H1 (cell line): ENCODE data around the gene RARB. TPM values are rescaled to one million over a fixed set of nuclear protein-coding genes. Genes with fewer than 3 reads are reported as not detected.

ENCODE experiments used
- CTCF ChIA-PET: fragments of 300-600 bp; sonication (Branson Sonifier 250); formaldehyde crosslinking; loops from one replicate; lab custom pipeline; 2021; ENCODE audit not compliant: partially characterized antibody; lab: Charles Lee
- POLR2A ChIA-PET: fragments of 300-600 bp; sonication (Branson Sonifier 250); formaldehyde crosslinking; loops from one replicate; lab custom pipeline; 2021; ENCODE audit warnings: inconsistent platforms; ENCODE audit not compliant: partially characterized antibody; lab: Charles Lee
- DNase-seq, 2 experiments: peaks; one replicate each; pipeline versions ENCODE4 v3.0.0 to v3.0.0-alpha.2; 2010 to 2022; ENCODE audit warnings: low spot score in 2 of 2, low read depth in 1 of 2, mixed read lengths in 1 of 2
- FAIRE-seq: peaks from 2 replicates; lab custom pipeline; 2011; peaks lifted over from hg19 to GRCh38; lab: Jason Lieb, UNC
- H2AFZ ChIP-seq: 2 replicates; pipeline ENCODE4 v1.8.1; 2012; ENCODE audit warnings: low read length, inconsistent platforms
- H2AK5ac ChIP-seq: 2 replicates; pipeline ENCODE4 v1.6.1; 2013; ENCODE audit warnings: low read depth, low read length
- H2BK120ac ChIP-seq: replicated peaks from 2 replicates; pipeline ENCODE3; 2013; ENCODE audit warnings: low read depth, low read length, inconsistent platforms
- H2BK12ac ChIP-seq: 2 replicates; pipeline ENCODE4 v1.6.1; 2013; ENCODE audit warnings: low read depth, low read length
- H2BK15ac ChIP-seq: 2 replicates; pipeline ENCODE4 v1.6.1; 2013; ENCODE audit warnings: low read length
- H2BK20ac ChIP-seq: 2 replicates; pipeline ENCODE4 v1.6.1; 2013; ENCODE audit warnings: low read length
- H2BK5ac ChIP-seq: 2 replicates; pipeline ENCODE4 v1.6.1; 2013; ENCODE audit warnings: low read depth, low read length
- H3K14ac ChIP-seq: 2 replicates; pipeline ENCODE4 v1.6.1; 2013; ENCODE audit warnings: inconsistent platforms; ENCODE audit not compliant: insufficient read length
- H3K18ac ChIP-seq: 2 replicates; pipeline ENCODE4 v1.6.1; 2013; ENCODE audit warnings: low read length; ENCODE audit errors: extremely low read depth
- H3K23ac ChIP-seq: 2 replicates; pipeline ENCODE4 v1.6.1; 2013; ENCODE audit warnings: inconsistent platforms; ENCODE audit not compliant: insufficient read length
- H3K23me2 ChIP-seq: 2 replicates; pipeline ENCODE4 v1.6.1; 2013; ENCODE audit warnings: low read depth, low read length
- H3K27ac ChIP-seq: 2 replicates; pipeline ENCODE4 v1.6.1; 2011; ENCODE audit warnings: low read depth, low read length, inconsistent platforms
- H3K27me3 ChIP-seq, 4 experiments: replicated peaks in 1 of 4; 1 replicate in 1 of 4; 2 replicates in 3 of 4; pipeline versions ENCODE4 v1.6.1 to v1.8.1; 2011 to 2013; ENCODE audit warnings: low read length in 3 of 4, mild to moderate bottlenecking in 3 of 4, inconsistent platforms in 2 of 4, mixed read lengths in 2 of 4, moderate library complexity in 1 of 4; ENCODE audit not compliant: control insufficient read depth in 3 of 4, insufficient read depth in 3 of 4; ENCODE audit errors: extremely low read depth in 1 of 4
- H3K36me3 ChIP-seq, 4 experiments: 2 replicates each; pipeline versions ENCODE4 v1.6.1 to v1.8.1; 2011 to 2013; ENCODE audit warnings: mild to moderate bottlenecking in 4 of 4, low read length in 3 of 4, moderate library complexity in 2 of 4, control low read depth in 1 of 4, inconsistent platforms in 1 of 4; ENCODE audit not compliant: insufficient read depth in 4 of 4, control insufficient read depth in 2 of 4
- H3K4ac ChIP-seq: replicated peaks from 2 replicates; pipeline ENCODE3; 2013; ENCODE audit warnings: low read length, low read depth, mixed read lengths, inconsistent platforms; ENCODE audit not compliant: insufficient read length
- H3K4me1 ChIP-seq, 4 experiments: replicated peaks in 1 of 4; 1 replicate in 1 of 4; 2 replicates in 3 of 4; pipeline versions ENCODE4 v1.6.1 to v1.8.1; 2011 to 2013; ENCODE audit warnings: low read length in 3 of 4, inconsistent platforms in 2 of 4, mixed read lengths in 1 of 4; ENCODE audit not compliant: insufficient read depth in 4 of 4, control insufficient read depth in 3 of 4
- H3K4me2 ChIP-seq, 2 experiments: 2 replicates each; pipeline versions ENCODE4 v1.6.1 to v1.8.1; 2011 to 2013; ENCODE audit warnings: low read depth in 2 of 2, low read length in 2 of 2, control low read depth in 1 of 2, inconsistent platforms in 1 of 2, mild to moderate bottlenecking in 1 of 2; ENCODE audit not compliant: insufficient read depth in 1 of 2
- H3K4me3 ChIP-seq, 4 experiments: fragments of 200-600, 300-600 bp in 1 of 4; sonication (generic), shearing (Covaris generic), sonication (Bioruptor Twin) in 1 of 4; 2 replicates each; pipeline versions ENCODE4 v1.5.1 to v1.8.1; 2011 to 2016; ENCODE audit warnings: low read length in 4 of 4, low read depth in 3 of 4, control low read depth in 2 of 4, inconsistent platforms in 2 of 4, mild to moderate bottlenecking in 2 of 4, mixed read lengths in 1 of 4, moderate library complexity in 1 of 4; ENCODE audit not compliant: insufficient read depth in 2 of 4; ENCODE audit errors: extremely low read depth in 1 of 4
- H3K56ac ChIP-seq: replicated peaks from 2 replicates; pipeline ENCODE3; 2013; ENCODE audit warnings: low read depth, mild to moderate bottlenecking, mixed read lengths, low read length, inconsistent platforms; ENCODE audit not compliant: insufficient read length
- H3K79me1 ChIP-seq: 2 replicates; pipeline ENCODE4 v1.6.1; 2013; ENCODE audit warnings: low read depth, low read length, control low read depth
- H3K79me2 ChIP-seq, 2 experiments: 2 replicates each; pipeline versions ENCODE4 v1.6.1 to v1.8.1; 2012 to 2013; ENCODE audit warnings: low read length in 2 of 2, mild to moderate bottlenecking in 2 of 2, inconsistent platforms in 1 of 2; ENCODE audit not compliant: insufficient read depth in 2 of 2, control insufficient read depth in 1 of 2
- H3K9ac ChIP-seq, 4 experiments: replicated peaks in 1 of 4; 1 replicate in 1 of 4; 2 replicates in 3 of 4; pipeline versions ENCODE4 v1.6.1 to v1.8.1; 2011 to 2013; ENCODE audit warnings: low read depth in 3 of 4, low read length in 3 of 4, control low read depth in 2 of 4, mild to moderate bottlenecking in 2 of 4, moderate library complexity in 2 of 4, inconsistent platforms in 1 of 4; ENCODE audit errors: extremely low read depth in 1 of 4
- H3K9me3 ChIP-seq, 2 experiments: 2 replicates each; pipeline versions ENCODE4 v1.6.1 to v1.8.1; 2012 to 2013; ENCODE audit warnings: mild to moderate bottlenecking in 2 of 2, moderate library complexity in 2 of 2, control low read depth in 1 of 2, inconsistent platforms in 1 of 2, low read depth in 1 of 2, low read length in 1 of 2, mixed read lengths in 1 of 2; ENCODE audit not compliant: insufficient read depth in 2 of 2
- H4K20me1 ChIP-seq, 2 experiments: replicated peaks in 1 of 2; 2 replicates each; pipeline versions ENCODE3 to v1.8.1; 2011 to 2013; ENCODE audit warnings: inconsistent platforms in 2 of 2, low read length in 2 of 2, mild to moderate bottlenecking in 1 of 2; ENCODE audit not compliant: insufficient read depth in 2 of 2, control insufficient read depth in 1 of 2
- H4K5ac ChIP-seq: 2 replicates; pipeline ENCODE4 v1.6.1; 2013; ENCODE audit warnings: low read length, low read depth, mixed read lengths, inconsistent platforms; ENCODE audit not compliant: insufficient read length
- H4K8ac ChIP-seq: 2 replicates; pipeline ENCODE4 v1.8.0; 2013; ENCODE audit warnings: mild to moderate bottlenecking, moderate library complexity, low read length, inconsistent platforms; ENCODE audit not compliant: insufficient read depth; ENCODE audit errors: extremely low read depth
- H4K91ac ChIP-seq: replicated peaks from 2 replicates; pipeline ENCODE3; 2013; ENCODE audit warnings: low read length, mixed read lengths, inconsistent platforms; ENCODE audit not compliant: insufficient read length
- CREB1 ChIP-seq: IDR thresholded peaks from 2 replicates; pipeline ENCODE4 v1.6.1; 2012; ENCODE audit warnings: inconsistent platforms
- JUN ChIP-seq: IDR thresholded peaks from 2 replicates; pipeline ENCODE4 v1.6.1; 2011; ENCODE audit warnings: low read depth, mild to moderate bottlenecking, improper control_type of control experiment, low read length
- POLR2A ChIP-seq, 2 experiments: IDR thresholded peaks; 1 replicate in 1 of 2; 2 replicates in 1 of 2; pipeline ENCODE4 v1.6.1; 2011; ENCODE audit warnings: low read depth in 2 of 2, low read length in 2 of 2, mild to moderate bottlenecking in 2 of 2; ENCODE audit errors: control extremely low read depth in 1 of 2
- SIX5 ChIP-seq: IDR thresholded peaks from 2 replicates; pipeline ENCODE4 v1.6.1; 2011; ENCODE audit warnings: mild to moderate bottlenecking, low read depth, low read length
- SP1 ChIP-seq: IDR thresholded peaks from 2 replicates; pipeline ENCODE4 v1.6.1; 2011; ENCODE audit warnings: low read depth, low read length
- WGBS, 2 experiments: shearing (Covaris generic) in 1 of 2; methylation state at CpG; one replicate each; pipeline versions ENCODE4 v1.1.6 to v1.1.7; 2013 to 2015; ENCODE audit warnings: low lambda C conversion rate in 2 of 2, mixed read lengths in 2 of 2, inconsistent platforms in 1 of 2, low coverage in 1 of 2, missing lambda C conversion rate in 1 of 2; ENCODE audit not compliant: insufficient replicate concordance in 2 of 2, insufficient coverage in 1 of 2, insufficient read length in 1 of 2; ENCODE audit errors: extremely low coverage in 1 of 2, missing lambda C conversion rate in 1 of 2; 5-methylcytosine and 5-hydroxymethylcytosine counted together
- polyA plus RNA-seq, 7 experiments: library from polyadenylated mRNA; depleted of rRNA in 3 of 7; stranded (reverse) in 5 of 7; unstranded in 2 of 7; fragments of >200 nt in 5 of 7; fragments of 200-250 nt in 2 of 7; gene quantifications; 1 replicate in 5 of 7; 2 replicates in 1 of 7; 4 replicates in 1 of 7; pipeline versions ENCODE4 v1.2.1 to v1.2.3, GENCODE V29; 2011 to 2013; ENCODE audit warnings: missing spikeins in 2 of 7, mixed read lengths in 2 of 7
- total RNA-seq: library from RNA; stranded (reverse); fragmentation: NEBNext Ultra II Directional; extraction: Animal tissue kit (Norgen Biotek cat#: 25700); gene quantifications from 2 replicates; pipeline ENCODE4 v1.2.1, GENCODE V29; 2021

RARB gene
- total and polyA plus RNA-seq, 2 of the 8 experiments (the other 6 are each of a cell fraction or from before 2014, with no cell fraction given), result 0.15 to 0.22 TPM

DNA sequence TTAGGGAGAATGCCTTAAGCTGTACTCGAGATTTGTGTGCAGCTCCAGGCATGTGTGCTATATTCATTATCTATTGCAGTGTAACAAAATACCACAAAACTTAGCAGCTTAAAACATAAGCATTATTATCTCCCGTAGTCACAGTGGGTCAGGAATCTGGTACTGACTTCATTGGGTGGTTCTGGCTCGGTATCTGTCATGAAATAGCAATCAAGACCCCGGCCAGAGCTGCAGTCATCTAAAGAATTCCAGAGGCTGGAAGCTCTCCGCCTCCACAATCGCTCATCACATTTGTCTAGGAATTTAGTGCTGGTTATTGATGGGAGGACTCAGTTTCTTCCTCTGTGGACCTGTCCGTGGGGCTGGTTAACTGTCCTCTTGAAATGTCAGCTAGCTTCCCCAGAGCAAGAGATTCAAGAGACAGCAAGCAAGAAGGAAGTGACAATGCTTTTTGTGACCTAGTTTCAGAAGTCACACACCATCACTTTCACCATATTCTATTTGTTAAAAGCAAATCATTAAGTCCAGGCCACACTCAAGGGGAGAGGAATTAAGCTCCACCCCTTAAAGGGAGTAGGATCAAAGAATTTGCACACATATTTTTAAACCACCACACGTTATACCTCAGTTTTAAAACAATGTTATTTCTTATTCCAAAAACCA is 160.5 kb downstream of the RARB start:
- no peaks in the 10 kb centered on the region for H3K23me2 ChIP-seq
- H2BK15ac ChIP-seq, result no peak overlapping the region
- H3K23ac ChIP-seq, result no peak overlapping the region
- no peak overlapping the region for H2BK5ac ChIP-seq
- H2AK5ac ChIP-seq, result no peak overlapping the region
- H2AFZ ChIP-seq, result no peak overlapping the region
- no peaks in the 10 kb centered on the region for H3K79me1 ChIP-seq
- H2BK20ac ChIP-seq, result no peak overlapping the region
- no peaks in the 10 kb centered on the region for H3K9me3 ChIP-seq
- no peak overlapping the region for H3K9ac ChIP-seq
- H3K4me2 ChIP-seq, result no peak overlapping the region
- 91% methylated on average over 8 of the region's 8 CpGs; no CpG with 5 or more reads in 1 of the 2 experiments for WGBS, 2 experiments
- H3K14ac ChIP-seq, result no peak overlapping the region
- no peak overlapping the region for H3K27ac ChIP-seq
- H2BK120ac ChIP-seq, result no peak overlapping the region
- H3K27me3 ChIP-seq, result no peaks in the 10 kb centered on the region
- no peak overlapping the region for H4K5ac ChIP-seq
- no peak overlapping the region for H3K56ac ChIP-seq
- no peak overlapping the region for H3K18ac ChIP-seq
- H3K4ac ChIP-seq, result no peak overlapping the region
- ChIA-PET CTCF (interaction anchor here (0.6 to 11.9 kb wide), 6 partner anchors 15 to 1500 kb away, joined by 3 to 138 read pairs (median 6); no protein-coding TSS in a partner anchor), POLR2A (no interaction called here)
- FAIRE-seq, result no peak
- H3K4me1 ChIP-seq, result peaks cover 0 to 4% (median 2%) of the 10 kb centered on the region in 4 experiments; a peak in 3 of 7 replicates
- H4K8ac ChIP-seq, result no peak overlapping the region
- no peaks in the 10 kb centered on the region for H4K20me1 ChIP-seq
- H3K36me3 ChIP-seq, result no peaks in the 10 kb centered on the region
- H4K91ac ChIP-seq, result no peak overlapping the region
- no peak for DNase-seq
- H3K79me2 ChIP-seq, result no peaks in the 10 kb centered on the region
- no peak overlapping the region for H2BK12ac ChIP-seq
- no peak overlapping the region for H3K4me3 ChIP-seq
- TF ChIP-seq CREB1, result no peak
- TF ChIP-seq POLR2A (IDR thresholded peaks at IDR 0.05; ENCODE audit: control extremely low read depth in 1 of 2, low read depth in 2 of 2, low read length in 2 of 2), result no peak
- TF ChIP-seq JUN, result no peak
- TF ChIP-seq SP1, result no peak
- TF ChIP-seq SIX5, result no peak
